Lower leg skin (tissue), 4 donors: ENCODE measurements around the gene UBE2C. TPM values are rescaled to one million over a fixed set of nuclear protein-coding genes. Genes with fewer than 3 reads are reported as not detected.
"Not testable (repeated sequence)": the region's sequence is repeated elsewhere in the genome, so short reads cannot be mapped to it uniquely, and the experiment has no call there.

Experiments used
- DNase-seq, 2 donors: peaks; one replicate each; pipeline ENCODE4 v3.0.0-alpha.2; 2019; ENCODE audit warnings: low spot score in 2 of 2
- H3K4me3 ChIP-seq: fragments of 200-600 bp; sonication (generic); 2 replicates; pipeline ENCODE4 v1.5.1; 2017; ENCODE audit warnings: mild to moderate bottlenecking, low read depth; ENCODE audit not compliant: poor library complexity, severe bottlenecking
- POLR2A ChIP-seq, 2 donors: fragments of 450-650 bp; IDR thresholded peaks; one replicate each; pipeline ENCODE4 v1.6.1; 2016 to 2017; ENCODE audit warnings: antibody characterized with exemption in 2 of 2, mild to moderate bottlenecking in 1 of 2, moderate library complexity in 1 of 2
- WGBS, 2 donors: methylation state at CpG; one replicate each; pipeline ENCODE4 v1.1.5; 2018; 5-methylcytosine and 5-hydroxymethylcytosine counted together
- intact Hi-C: fragments of 100-400 bp; cut with DNase I; formaldehyde crosslinking; loops from one replicate; pipeline ENCODE4 v1.15.0; 2023; ENCODE audit warnings: low total_unique reads
- total RNA-seq, 4 donors: library from RNA; depleted of rRNA; stranded (reverse); fragments of >200 nt; gene quantifications; one replicate each; pipeline ENCODE4 v1.1.0, GENCODE V29; 2016
- TF ChIP-seq, protein P1 (sequence below), 3 donors: fragments of 450-650 bp; IDR thresholded peaks; one replicate each; pipeline ENCODE4 v1.5.1; 2016; ENCODE audit warnings: antibody characterized with exemption in 3 of 3, mild to moderate bottlenecking in 3 of 3, moderate library complexity in 2 of 3

Gene UBE2C
- total RNA-seq, 4 donors from 2014 or later = 1.1 to 24.1 (median 10.2) TPM

DNA sequence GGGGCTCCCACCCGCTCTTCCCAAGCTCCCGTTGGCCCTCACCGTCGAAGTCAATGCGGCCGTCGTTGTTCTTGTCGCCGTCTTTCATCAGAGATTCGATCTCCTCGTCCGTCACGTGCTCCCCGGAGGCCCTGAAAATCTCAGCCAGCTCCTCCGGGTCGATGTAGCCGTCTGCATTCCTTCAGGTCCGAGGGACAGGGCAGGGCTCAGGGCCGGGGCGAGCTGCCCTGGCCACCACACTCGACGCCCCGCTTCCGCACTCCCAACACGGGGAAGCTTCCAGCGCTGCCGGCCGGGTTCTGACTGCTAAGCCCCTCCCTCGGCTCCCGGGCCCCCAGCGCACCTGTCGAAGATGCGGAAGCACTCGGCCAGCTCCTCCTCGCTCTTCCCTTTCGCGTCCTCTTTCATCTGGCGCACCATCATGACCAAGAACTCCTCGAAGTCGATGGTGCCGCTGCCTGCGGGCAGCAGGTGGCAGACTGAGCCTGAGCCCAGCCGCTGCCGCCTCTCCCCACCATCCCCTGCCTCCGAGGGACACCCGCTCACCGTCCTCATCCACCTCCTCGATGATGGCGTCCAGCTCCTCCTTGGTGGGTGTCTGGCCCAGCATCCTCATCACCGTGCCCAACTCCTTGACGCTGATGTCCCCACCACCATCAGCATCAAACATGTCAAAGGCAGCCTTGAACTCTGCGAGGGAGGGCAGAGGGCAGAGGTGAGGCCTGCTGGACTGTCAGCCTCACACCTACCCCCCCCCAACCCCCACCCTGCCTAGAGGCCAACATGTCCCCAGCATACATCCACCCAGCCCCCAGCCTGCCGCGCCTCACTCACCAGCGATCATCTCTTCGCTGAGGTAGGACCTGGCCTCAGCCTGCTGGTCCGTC, 11.7 kb downstream of the UBE2C start:
- no peak overlapping the region for H3K4me3 ChIP-seq
- no peak for DNase-seq
- intact Hi-C loops = no loop called here
- TF ChIP-seq, protein P1, sequence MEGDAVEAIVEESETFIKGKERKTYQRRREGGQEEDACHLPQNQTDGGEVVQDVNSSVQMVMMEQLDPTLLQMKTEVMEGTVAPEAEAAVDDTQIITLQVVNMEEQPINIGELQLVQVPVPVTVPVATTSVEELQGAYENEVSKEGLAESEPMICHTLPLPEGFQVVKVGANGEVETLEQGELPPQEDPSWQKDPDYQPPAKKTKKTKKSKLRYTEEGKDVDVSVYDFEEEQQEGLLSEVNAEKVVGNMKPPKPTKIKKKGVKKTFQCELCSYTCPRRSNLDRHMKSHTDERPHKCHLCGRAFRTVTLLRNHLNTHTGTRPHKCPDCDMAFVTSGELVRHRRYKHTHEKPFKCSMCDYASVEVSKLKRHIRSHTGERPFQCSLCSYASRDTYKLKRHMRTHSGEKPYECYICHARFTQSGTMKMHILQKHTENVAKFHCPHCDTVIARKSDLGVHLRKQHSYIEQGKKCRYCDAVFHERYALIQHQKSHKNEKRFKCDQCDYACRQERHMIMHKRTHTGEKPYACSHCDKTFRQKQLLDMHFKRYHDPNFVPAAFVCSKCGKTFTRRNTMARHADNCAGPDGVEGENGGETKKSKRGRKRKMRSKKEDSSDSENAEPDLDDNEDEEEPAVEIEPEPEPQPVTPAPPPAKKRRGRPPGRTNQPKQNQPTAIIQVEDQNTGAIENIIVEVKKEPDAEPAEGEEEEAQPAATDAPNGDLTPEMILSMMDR (IDR thresholded peaks at IDR 0.05) = no peak
- no peak for TF ChIP-seq POLR2A (IDR thresholded peaks at IDR 0.05)
- 18 to 28% methylated on average over 46 to 57 of the region's 57 CpGs for WGBS, 2 donors

DNA sequence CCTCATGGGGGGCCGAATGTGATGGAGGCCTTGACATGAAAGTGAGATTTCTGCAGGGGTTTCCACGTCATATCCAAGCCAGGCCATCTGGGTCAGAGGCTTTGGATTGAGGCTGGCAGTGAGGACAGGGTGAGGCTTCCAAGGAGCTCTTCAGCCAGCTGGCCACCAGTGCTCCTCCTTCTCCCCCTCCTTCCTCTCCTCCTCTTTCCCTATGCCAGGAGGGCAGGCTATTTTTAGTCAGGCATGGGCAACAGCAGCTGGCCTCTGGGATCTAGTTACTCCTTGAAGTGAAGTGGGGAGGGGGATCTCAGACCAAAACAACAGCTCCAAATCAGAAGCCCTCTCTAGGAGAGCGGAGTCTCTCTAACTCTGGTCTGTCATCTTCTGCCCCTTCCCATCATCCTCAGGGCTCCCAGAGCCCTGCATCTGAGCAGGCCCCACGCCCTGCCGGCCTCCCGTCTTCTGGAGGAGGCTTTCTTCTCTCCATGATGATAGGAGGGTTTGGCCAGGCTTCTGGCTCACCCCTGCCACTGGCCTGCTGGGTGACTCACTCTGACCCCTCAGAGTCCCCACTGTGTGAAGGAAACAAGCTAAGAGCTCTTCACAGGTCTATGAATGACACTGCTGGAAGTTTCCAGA, 14.1 kb downstream of the UBE2C start:
- no peak for TF ChIP-seq POLR2A (IDR thresholded peaks at IDR 0.05)
- TF ChIP-seq, protein P1 (IDR thresholded peaks at IDR 0.05) = no peak
- 58 to 62% methylated on average over 6 of the region's 6 CpGs for WGBS, 2 donors
- DNase-seq = no peak
- intact Hi-C loops = no loop called here
- H3K4me3 ChIP-seq = no peak overlapping the region

DNA sequence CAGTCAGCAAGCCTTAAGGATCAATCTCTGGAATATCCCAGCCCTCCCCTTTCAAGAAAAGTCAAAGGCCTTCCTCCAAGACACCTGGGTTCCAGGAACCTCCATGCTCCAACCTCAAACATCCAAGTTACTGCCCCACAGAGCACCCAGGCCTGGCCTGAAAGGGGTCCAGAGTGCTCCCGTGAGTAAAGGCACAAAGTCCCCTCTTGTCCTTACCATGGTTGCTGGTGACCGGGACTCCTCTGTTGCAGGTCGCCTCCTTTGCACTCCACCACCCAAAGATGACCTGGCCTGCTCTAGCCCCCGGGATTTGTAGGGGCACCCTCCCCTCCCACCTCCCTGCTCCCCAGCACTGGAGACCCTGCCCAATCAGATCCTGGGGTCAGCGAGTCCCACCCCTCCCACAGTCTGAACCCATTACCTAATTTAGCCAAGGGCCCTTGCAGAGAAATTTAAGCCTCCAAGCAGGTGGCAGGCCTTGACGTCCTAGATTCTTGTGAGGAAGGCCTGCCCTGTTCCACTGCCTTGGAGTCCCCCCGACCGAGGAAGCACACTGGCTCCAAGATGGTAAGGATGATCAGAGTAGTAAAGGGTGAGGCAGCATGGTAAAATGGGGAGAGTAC, 14.7 kb downstream of the UBE2C start, which contains the start of gene TNNC2:
TNNC2 (minus strand) TSS at position 283 of the 623 bp plus-strand sequence; CDS start at position 219, 64 bp downstream.
- WGBS, 2 donors = 80 to 88% methylated on average over 8 of the region's 8 CpGs
- no peak within 1 kb of the TSS for H3K4me3 ChIP-seq
- intact Hi-C loops = no loop called here
- no peak for TF ChIP-seq POLR2A (IDR thresholded peaks at IDR 0.05)
- TF ChIP-seq, protein P1 (IDR thresholded peaks at IDR 0.05) = no peak
- DNase-seq = no peak

DNA sequence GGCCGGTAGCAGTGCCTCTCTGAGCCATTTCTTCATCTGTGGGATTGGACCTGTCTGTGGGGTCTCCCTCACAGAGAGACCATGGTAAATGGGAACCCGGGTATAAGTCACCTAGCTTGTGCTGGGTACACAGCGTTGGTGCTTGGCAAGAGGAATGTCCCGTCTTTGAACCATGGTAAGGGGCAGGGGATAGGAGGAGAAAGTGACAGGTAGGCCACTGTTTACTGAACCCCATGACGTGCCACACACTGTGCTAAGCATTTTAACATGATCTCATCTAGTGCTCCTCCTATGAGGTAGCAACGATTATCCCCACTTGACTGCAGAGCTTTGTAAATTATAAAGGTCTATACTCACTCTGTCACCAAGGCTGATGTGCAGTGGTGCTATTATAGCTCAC, 15.3 kb downstream of the UBE2C start:
- H3K4me3 ChIP-seq = no peak overlapping the region
- DNase-seq = no peak
- intact Hi-C loops = no loop called here
- TF ChIP-seq, protein P1 (IDR thresholded peaks at IDR 0.05) = no peak
- TF ChIP-seq POLR2A (IDR thresholded peaks at IDR 0.05) = no peak
- 83 to 93% methylated on average over 6 of the region's 6 CpGs for WGBS, 2 donors

DNA sequence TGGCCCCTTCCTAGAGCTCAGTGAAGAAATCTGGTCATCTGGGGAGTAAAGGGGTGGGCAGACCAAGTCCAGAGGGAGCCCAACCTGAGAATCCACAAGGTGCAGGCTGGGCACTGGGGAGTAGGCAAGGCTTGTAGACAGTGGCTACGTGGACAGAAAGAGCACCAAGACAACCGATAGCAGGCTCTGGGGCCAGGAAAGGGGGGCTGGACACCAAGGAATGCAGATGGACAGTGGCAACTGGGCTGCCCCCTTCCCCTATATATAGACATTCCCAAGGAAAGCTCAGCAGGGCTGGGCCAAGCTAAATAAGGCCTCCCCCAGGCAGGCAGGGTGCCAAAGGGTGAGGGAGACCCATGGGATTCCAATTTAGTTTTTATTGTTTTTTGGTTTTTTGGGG, 16.1 kb downstream of the UBE2C start:
- intact Hi-C loops = no loop called here
- H3K4me3 ChIP-seq = no peak overlapping the region
- TF ChIP-seq, protein P1 (IDR thresholded peaks at IDR 0.05) = no peak
- TF ChIP-seq POLR2A (IDR thresholded peaks at IDR 0.05) = no peak
- 58 to 68% methylated on average over 2 of the region's 2 CpGs for WGBS, 2 donors
- no peak for DNase-seq

DNA sequence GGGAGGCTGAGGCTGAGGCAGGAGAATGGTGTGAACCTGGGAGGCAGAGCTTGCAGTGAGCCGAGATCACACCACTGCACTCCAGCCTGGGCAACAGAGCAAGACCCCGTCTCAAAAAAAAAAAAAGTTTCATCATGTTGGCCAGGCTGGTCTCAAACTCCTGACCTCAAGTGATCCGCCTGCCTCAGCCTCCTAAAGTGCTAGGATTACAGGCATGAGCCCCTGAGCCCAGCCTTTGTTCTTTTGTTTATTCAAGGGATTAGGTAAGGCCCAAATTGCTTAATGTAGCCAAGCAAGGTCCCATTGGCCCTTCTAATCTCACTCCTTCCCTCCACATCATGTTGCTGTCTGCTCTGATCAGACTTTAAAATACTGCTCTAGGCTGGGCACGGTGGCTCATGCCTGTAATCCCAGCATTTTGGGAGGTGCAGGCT, 17.2 kb downstream of the UBE2C start:
- WGBS, 2 donors = 88 to 90% methylated on average over 4 of the region's 4 CpGs
- intact Hi-C loops, H3K4me3 ChIP-seq, DNase-seq: not testable (repeated sequence)
